NCI-H1105 (cell line): ENCODE measurements around the gene EYS.

ENCODE experiments used
- DNase-seq: peaks from one replicate; lab custom pipeline; 2025; lab: John Stamatoyannopoulos, UW

Gene EYS

DNA sequence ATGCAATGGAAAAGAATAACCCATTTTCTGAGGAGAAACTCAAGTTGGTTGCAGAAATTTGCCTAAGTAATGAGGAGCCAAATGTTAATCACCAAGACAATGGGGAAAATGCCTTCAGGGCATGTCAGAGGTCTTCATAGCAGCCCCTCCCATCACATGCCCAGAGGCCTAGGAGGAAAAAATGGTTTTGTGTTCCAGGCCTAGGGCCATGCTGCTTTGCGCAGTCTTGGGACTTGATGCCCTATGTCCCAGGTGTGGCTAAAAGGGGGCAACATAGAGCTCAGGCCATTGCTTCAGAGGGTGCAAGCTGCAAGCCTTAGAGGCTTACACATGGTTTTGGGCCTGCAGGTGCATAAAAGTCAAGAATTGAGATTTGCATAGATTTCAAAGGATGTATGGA, 485.9 kb downstream of the EYS start:
- no peak for DNase-seq

DNA sequence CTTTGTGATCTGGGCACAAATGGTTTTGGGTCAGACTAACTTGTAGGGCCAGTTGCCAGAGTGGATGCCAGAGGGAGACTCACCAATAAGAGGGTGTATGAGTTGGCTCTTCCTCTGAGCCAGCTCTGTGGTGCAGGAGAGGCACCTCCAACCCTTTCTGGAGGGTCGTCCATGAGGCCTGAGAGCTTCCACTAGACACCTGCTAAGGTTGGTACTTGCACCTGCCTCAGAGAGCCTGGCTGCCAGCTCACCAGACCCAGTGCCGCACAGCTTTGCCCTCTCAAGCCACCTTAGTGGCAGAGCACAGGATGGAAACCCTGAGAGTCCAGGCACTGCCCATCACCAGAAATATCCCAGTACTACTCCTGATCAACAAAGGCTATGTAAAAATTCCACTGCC, 504.3 kb downstream of the EYS start:
- no peak for DNase-seq

DNA sequence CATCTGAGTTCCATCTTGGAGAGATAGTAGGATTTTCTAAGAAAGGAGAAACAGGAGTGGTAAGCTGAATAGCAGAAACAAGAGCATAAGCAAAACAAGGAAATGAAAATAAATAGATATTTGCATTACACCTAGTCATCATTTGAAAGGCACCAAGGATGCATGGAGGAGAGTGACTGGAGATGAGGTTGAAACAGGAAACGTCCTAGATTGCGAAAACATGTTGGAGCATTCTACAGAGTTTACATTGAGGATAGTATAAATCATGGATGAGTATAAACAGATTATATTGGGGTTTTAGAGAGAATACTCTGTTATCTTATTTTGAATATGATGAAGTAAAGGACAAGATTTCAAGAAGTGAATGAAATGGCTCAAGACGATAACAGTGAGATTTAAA, 507.3 kb downstream of the EYS start:
- DNase-seq: no peak

DNA sequence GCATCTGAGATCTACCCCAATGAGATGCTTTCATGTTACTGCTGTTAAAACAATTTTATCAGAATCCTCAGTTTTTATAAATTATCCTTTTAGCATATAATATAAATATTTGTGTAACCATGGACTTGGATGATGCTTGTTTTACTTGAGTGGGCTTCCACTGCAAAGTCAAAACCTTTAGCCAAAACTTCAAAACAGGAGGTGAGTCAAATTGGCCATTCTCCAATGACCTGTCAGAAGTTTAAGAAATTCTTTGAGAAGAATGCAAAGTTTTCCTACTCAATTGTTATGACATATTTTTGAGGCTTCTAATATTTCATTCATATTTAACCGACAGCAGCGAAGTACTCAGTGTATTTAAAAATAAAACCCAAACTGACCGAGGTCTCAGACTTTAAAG, 507.9 kb downstream of the EYS start:
- DNase-seq: no peak

DNA sequence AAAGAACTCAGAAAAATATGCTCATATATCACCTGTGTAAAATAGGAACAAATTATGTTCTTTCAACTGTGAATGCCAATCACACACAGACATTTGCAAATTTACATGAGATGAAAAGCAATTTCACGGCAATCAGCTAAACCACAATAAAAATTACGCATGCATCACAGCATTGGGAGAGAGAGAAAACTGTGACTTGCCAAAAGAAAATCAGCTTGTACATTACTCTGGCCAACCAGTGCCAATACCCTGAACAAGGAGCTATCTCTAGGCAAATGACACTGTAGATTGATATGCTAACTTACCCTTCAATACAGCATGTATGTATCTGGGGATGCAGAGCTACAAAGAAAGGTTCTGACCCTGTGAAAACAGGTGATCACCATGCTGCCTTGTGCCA, 515.6 kb downstream of the EYS start:
- DNase-seq: no peak

DNA sequence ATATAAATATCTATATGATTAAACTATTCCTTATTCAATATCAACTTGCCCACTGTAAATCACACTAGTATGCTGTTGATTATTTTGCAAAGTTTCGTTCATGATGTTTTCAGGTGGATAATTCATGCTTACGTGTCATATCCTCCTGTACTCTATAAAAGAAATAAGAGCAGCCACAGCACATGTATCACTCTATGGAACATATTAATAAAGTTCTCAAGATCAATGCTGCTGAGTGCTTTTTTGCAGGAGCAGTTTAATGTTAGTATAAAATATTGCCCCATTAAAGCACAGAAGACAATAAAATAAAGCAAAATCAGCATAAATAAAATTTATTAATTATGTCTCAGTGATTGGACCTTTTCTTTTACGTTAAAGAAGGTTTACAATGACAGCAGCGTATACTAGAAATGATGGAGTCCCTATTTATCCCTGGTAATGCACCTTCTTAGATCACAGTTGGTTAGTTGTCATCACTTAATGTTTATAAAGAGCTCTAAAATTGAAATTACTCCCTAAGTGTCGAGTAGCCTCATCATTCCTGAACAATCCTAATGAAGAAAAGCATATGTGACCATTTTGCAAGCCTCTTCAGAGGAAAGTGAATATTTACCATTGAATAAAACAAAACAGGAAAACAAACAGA, 517.7 kb downstream of the EYS start:
- no peak for DNase-seq

DNA sequence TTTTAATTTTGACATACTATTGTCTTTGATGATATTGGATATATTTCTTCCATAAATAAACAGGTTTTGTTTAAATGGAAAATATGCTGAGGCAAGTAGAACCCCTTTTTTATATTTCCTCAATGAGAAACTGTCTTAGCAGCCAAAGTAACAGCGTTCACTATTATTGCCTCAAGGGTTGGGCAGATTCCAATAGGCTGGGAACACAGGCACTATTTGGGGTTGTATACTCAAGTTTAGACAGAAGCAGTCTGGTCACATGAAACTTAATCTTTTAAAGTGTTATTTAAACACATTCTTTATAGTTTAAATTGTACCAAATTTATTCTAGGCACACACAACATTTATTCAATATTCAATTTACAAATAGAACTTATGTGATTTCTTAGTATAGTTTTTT, 520.2 kb downstream of the EYS start:
- no peak for DNase-seq

DNA sequence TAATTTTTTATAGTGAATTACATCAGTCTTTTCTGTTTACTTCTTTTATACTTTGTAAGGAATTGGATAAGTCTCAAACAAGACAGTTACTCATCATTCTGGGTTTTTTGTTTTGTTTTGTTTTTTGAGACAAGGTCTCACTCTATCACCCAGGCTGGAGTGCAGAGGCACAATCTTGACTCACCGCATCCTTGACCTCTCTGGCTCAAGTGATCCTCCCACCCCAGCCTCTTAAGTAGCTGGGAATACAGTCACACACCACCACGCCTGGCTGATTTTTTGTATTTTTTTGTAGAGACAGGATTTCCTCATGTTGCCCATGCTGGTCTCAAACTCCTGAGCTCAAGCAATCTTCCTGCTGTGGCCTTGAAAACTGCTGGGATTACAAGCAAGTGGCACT, 524.3 kb downstream of the EYS start:
- DNase-seq: no peak

DNA sequence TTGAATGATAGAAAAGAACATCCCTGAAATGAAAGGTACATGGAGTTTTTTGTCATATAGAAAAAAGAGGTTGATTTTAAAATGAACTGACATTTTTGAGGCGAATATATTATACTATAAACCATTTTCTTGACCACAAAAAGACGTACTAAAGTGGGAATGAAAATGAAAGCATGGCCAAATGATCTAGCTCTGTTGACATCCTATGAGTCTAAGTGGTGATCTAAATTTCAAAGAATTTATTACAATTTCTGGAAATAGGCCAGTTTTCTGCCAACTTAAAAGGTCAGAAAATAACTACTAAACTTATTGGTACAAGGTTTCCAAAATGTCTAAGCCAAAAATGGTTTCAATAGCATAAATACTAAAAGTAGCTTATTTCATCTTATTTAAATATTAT, 536.8 kb downstream of the EYS start:
- no peak for DNase-seq

DNA sequence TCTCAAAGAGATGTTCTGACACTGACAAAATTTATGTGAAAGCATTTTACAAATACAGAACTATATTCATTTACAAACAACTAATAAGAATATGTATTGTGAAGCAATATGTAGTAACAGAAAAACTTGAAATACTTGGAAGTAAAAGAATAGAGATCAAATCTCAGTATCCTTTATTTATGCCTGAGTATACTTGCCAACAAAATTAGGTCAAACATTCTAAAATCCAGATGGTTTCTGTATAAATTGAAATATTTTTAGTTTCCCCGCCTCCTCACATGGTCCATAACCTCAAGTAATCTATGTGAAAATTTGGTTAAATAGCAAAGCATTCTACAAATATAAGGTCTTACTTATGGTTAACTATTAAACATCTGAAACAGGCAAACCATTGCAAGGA, 545.4 kb downstream of the EYS start:
- DNase-seq: no peak

DNA sequence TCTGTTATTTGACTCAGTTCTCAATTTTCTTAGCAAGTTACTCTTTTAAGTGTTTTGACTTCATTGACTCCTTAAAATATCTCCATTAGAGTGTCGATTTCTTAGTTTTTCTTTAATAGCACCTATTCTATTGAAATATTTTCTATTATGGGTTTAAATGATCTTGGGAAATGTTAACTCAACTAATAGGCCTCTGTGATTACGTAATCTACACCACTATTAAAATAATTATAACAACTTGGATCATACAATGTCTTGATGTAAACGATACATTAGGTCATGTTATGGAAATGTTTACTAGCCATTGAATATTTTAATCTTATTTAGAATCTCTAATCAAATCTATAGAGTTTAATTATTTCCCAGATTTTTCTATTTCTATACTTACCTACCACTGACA, 550.0 kb downstream of the EYS start:
- no peak for DNase-seq

DNA sequence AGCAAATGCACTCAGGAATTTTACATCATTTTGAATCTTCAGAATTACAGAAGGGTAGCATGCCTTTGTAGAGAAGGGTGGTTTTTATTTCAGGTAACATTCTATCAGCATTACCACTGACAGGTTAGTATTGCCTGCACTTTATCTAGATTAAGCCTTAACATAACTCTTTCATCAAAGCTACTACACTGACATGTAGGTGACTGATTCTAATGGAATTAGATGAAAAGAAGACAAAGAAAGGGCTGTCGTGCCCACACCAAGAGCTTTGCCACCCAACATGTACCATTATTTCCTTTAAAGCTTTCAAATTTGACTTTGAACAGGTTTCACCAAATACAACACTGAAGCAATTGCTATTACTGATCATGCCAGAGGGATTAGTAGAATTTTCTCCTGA, 551.9 kb downstream of the EYS start:
- no peak for DNase-seq

DNA sequence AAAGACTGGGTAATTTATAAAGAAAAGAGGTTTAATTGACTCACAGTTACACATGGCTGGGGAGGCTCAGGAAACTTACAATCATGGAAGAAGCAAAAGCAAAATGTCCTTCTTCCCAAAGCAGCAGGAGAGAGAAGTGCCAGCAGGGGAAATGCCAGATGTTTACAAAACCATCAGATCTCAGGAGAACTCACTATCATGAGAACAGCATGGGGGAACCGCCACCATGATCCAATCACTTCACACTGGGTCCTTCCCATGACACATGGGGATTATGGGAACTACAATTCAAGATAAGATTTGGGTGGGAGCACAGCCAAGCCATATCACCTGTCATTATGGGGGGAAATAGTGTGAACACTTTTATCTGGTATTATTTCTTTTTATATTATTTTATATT, 557.2 kb downstream of the EYS start:
- DNase-seq: no peak

DNA sequence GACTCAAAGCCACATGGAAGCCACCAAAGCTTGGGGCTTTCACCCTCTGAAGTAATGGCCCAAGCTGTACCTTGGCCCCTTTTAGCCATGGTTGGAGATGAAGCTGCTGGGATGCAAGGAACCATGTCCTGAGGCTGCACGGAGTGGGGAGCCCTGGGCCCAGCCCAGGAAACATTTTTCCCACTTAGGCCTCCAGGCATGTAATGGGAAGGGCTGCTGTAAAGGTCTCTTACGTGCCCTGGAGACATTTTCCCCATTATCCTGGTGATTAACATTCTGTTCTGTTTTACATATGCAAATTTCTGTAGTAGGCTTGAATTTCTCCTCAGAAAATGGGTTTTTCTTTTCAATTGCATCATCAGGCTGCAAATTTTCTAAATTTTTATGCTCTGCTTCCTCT, 558.2 kb downstream of the EYS start:
- DNase-seq: no peak

DNA sequence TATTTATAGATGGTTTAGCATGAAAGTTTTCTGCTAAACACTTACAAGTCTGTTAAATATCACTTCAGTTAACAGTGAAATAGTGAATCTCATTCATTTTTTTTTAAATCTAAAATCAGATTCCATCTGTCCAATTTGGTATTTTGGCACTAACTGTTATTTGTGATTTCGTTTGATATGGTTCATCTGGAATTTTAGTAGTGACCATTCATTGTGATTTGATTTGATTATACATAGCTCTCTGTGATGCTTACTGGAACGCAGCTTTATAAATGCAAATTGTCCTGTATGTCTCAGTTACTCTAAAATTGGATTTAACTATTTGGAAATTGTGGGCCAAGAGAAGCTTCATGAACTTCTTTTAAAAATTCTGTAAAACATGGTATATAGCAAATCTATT, 571.5 kb downstream of the EYS start:
- DNase-seq: no peak

DNA sequence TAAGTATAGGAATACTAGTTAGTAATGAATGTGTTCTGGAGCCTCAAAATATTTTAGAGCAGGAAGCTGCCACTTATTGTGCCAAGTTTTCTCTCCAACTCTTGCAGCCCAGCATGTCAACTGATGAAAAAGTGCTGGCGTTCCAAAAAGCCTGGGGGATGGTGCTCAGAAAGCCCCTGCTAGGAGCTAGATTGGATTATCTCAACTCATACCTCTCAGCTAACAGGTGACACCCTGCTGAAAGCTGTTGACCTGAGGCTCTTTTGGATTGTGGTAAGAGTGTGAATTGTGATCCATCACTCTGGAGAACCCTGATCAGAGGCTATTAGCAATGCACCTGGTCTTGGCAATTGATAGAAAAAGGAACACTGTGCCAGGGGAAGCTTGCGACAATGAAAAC, 580.4 kb downstream of the EYS start:
- DNase-seq: peak; percentile 56

DNA sequence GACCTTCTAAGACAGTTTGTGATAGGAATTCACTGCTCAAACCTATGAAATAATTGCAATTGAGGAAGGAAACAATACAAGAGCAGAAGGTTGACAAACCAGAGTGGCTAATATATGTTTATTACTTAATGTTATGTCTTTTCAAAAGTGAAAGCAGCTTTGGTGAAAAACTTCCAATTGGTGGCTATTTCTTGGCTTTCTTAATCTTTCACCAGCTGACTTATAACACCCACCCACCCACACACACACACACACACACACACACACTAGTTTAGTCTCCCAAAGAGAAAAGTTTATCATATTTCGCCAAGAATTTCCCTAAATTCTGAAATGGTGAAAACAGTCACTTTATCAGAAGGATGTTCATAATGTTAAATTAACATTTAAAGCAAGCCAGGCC, 583.5 kb downstream of the EYS start:
- no peak for DNase-seq

DNA sequence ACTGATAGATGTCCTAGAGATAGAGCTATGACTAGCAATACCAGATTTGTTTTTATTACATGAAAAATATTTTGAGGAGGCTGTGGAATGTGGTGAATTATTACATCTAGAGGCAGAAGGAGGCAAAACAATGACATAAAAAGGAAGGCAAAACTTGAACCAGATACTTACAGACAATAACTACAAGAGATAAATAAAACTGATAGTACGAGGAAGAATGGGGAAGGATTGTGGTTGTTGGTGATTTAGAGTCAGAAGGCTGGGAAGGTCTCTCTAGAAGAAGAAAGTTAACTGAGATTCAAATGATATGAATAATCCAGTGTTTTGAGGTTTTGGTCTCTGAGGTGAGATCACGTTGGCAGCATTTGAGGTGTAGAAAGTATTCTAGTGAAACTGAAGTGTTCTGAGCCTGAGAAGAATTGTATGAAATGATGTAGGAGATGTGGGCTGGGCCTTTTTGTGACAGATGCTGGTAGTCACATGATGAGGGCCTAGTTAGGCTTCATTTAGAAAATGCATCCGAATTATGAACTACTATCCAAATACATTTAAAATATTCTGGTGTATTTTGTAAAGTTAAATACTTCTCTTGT, 589.1 kb downstream of the EYS start:
- no peak for DNase-seq

DNA sequence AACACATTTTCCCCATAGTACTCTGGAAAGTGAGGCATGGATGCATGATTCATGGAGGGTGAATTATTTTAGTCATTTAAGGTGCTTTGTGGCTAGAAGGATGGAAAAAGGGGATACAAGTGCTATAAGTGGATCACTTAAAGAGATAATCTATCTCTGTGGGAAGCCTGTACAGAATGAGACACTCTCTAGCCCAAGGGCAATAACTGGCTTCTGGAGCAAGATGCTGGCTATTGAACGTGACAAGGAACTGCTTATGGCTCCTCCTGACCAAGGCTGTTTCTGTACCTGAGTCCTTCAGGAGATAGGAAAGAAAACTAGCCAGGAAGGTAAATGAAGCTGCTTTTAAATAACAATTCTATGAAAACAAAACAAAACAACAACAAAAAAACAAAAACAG, 590.7 kb downstream of the EYS start:
- DNase-seq: no peak

DNA sequence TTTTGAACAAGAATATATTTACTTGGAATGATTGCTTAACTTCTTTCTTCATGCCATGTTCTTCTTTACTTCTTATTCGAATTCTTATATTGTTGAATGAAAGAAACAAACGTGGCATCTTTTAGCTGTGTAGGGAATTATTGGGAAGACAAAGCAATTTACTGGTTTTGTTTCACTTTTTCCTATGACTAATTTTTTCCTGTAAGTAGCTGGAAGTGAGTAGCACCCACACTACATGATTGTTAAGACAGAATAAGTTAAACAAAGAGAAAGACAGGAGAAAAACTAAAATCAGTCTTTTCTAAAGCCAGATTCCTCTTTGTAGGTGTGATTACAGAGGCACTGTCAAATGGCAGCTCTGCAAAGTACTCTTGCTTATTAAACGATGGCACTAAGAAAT, 593.4 kb downstream of the EYS start:
- DNase-seq: no peak

DNA sequence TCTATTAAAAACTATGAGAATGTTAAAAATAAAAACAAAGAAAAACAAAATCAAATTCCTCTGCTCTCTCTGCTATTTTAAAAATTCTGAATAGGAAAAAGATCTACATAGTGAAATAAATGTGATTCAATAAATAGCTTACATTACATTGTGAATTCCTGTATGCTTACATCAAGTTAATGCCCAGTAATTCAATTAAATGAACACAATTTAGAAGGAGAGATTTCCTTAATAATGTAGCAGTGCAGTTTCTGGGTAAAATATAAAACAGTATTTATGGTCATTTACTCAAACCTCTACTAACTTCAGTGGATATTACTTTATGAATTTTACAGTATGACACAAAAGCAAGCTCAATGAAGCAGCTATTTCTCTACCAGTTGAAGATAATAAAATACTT, 594.6 kb downstream of the EYS start:
- no peak for DNase-seq

DNA sequence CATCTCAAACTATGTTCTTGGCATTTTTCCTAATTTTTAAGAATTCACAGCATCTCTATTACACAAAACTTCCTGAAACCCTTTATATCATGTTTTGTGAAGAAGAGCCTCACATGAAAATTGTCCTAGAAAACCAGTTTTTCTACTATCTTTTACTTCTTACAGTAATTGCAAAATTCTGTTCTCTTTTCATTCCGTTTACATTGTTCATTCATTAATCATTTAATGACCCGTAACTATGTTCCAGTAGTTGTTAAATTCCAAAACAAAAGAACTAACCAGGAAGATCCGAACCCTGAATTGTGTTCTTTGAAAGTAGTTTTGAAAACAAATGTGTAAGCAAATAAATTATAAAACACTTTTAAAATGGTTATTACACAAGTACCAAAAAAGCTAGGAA, 597.0 kb downstream of the EYS start:
- DNase-seq: no peak

DNA sequence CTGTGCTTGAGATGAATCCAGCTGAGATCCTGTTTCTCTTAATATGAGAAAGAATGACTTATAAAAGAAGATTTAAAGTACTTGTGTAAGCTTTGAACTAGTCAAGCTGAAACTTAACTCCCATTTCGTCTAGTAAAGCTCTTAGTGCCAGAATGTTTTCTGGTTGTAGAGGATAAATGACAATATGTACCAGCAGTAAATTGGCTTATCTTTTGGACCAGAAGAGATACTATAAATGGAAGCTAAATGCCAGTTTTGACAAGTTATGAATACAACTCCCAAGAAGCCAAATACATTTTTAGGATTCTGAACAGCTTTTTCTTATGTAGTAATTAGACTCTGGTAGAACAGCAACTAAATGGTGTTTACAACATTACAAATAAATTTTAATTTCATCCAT, 608.7 kb downstream of the EYS start:
- DNase-seq: no peak

DNA sequence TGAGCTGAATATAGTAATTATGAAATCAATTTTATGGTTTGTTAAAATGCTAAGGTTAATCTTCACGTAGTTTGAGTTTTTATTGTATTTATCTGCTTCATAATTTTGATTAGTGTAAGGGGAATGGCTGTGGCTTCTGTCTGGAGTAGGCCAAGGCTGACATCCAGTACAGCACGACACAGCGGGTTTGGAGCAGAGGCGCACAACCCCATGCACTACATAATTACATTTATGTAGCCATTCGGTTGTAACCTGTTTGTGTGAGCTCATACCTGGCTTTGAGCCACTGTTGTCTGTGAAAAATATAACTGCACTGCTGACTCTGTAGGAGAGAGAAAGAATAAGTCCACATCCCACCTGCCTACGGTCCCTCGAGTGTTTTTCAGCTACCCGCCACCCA, 615.5 kb downstream of the EYS start:
- no peak for DNase-seq

DNA sequence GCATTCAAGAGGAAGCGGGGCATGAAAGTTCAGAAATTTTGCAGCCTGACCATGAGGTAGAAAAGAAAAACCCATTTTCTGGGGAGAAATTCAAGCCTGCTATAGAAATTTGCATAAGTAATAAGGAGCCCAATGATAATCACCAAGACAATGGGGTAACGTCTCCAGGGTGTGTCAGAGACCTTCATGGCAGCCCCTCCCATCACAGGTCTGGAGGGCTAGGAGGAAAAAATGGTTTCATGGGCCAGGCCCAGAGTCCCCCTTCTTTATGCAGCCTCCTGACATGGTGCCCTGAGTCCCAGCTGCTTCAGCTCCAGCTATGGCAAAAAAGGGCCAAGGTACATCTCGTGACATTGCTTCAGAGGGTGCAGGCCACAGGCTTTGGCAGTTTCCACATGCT, 618.5 kb downstream of the EYS start:
- DNase-seq: no peak
